CD4-positive, alpha-beta T cell (primary cell): ENCODE measurements around the gene POP4. TPM values are rescaled to one million over a fixed set of nuclear protein-coding genes. Genes with fewer than 3 reads are reported as not detected.

Source experiments
- ATAC-seq: fragments of 200-7000 bp; cut with Tn5 transposase; one replicate; pipeline ENCODE4 v1.10.0; 2022; ENCODE audit warnings: mild to moderate bottlenecking; ENCODE audit not compliant: poor library complexity
- CTCF ChIA-PET: fragments of 350-600 bp; sonication (Branson Sonifier 250); formaldehyde crosslinking; loops from one replicate; lab custom pipeline; 2021; ENCODE audit warnings: antibody characterized with exemption, inconsistent platforms; lab: Charles Lee
- POLR2A ChIA-PET: fragments of 350-600 bp; sonication (Branson Sonifier 250); formaldehyde crosslinking; loops from one replicate; lab custom pipeline; 2021; ENCODE audit warnings: antibody characterized with exemption, inconsistent platforms; lab: Charles Lee
- DNase-seq, 14 experiments: peaks; one replicate each; pipeline ENCODE4 v3.0.0-alpha.2; 2013 to 2020; ENCODE audit warnings: mixed read lengths in 2 of 14
- H3K27ac ChIP-seq, 2 donors: one replicate each; pipeline versions ENCODE4 v1.5.1 to v1.7.0; 2013; ENCODE audit warnings: low read length in 2 of 2, low read depth in 1 of 2, mild to moderate bottlenecking in 1 of 2
- H3K27me3 ChIP-seq, 2 experiments: 1 replicate in 1 of 2; 2 replicates in 1 of 2; pipeline versions ENCODE4 v1.6.1 to v1.7.0; 2013; ENCODE audit warnings: low read length in 2 of 2, control low read depth in 1 of 2, mild to moderate bottlenecking in 1 of 2, moderate library complexity in 1 of 2; ENCODE audit not compliant: insufficient read depth in 2 of 2, control insufficient read depth in 1 of 2
- H3K36me3 ChIP-seq: one replicate; pipeline ENCODE4 v1.6.1; 2013; ENCODE audit warnings: low read length, control low read depth; ENCODE audit not compliant: insufficient read depth
- H3K4me1 ChIP-seq: one replicate; pipeline ENCODE4 v1.6.1; 2013; ENCODE audit warnings: low read length, control low read depth; ENCODE audit not compliant: insufficient read depth
- H3K4me3 ChIP-seq: one replicate; pipeline ENCODE4 v1.5.1; 2013; ENCODE audit warnings: mild to moderate bottlenecking, low read length, moderate library complexity
- H3K9me3 ChIP-seq, 2 experiments: 1 replicate in 1 of 2; 2 replicates in 1 of 2; pipeline versions ENCODE4 v1.6.1 to v1.7.0; 2013; ENCODE audit warnings: low read length in 2 of 2, mild to moderate bottlenecking in 2 of 2, control low read depth in 1 of 2, moderate library complexity in 1 of 2; ENCODE audit not compliant: control insufficient read depth in 1 of 2, insufficient read depth in 1 of 2
- H3K27ac Mint-ChIP-seq: one replicate; pipeline ENCODE4 v1.8.0; 2020; ENCODE audit warnings: mixed read lengths
- H3K27me3 Mint-ChIP-seq: one replicate; pipeline ENCODE4 v1.8.0; 2021; ENCODE audit warnings: mixed read lengths
- H3K36me3 Mint-ChIP-seq: one replicate; pipeline ENCODE4 v1.8.0; 2021; ENCODE audit warnings: low read depth, mixed read lengths
- H3K4me1 Mint-ChIP-seq: one replicate; pipeline ENCODE4 v1.8.0; 2021; ENCODE audit warnings: low read depth, mixed read lengths
- H3K4me3 Mint-ChIP-seq: one replicate; pipeline ENCODE4 v1.8.0; 2020; ENCODE audit warnings: mild to moderate bottlenecking, mixed read lengths
- H3K9me3 Mint-ChIP-seq: one replicate; pipeline ENCODE4 v1.8.0; 2020; ENCODE audit warnings: mixed read lengths
- intact Hi-C, 2 experiments: fragments of 100-400 bp; cut with DNase I in 1 of 2; cut with micrococcal nuclease in 1 of 2; formaldehyde crosslinking; loops; one replicate each; pipeline versions ENCODE4 v1.15.1 to v1.9.0; 2023 to 2025; cut with DNase I, micrococcal nuclease
- total RNA-seq, 174 experiments: library from RNA in 2 of 174; stranded (reverse) in 2 of 174; gene quantifications; one replicate each; pipeline ENCODE4 v1.2.3 and lab custom pipeline; 2021 to 2026
- TF ChIP-seq, protein P1 (sequence below): fragments of 200-600 bp; IDR thresholded peaks from one replicate; pipeline ENCODE4 v1.8.0; 2022; ENCODE audit warnings: antibody characterized with exemption, mild to moderate bottlenecking

Gene POP4
- total RNA-seq, 2 experiments from 2014 or later, result 40.5 to 42.0 TPM

DNA sequence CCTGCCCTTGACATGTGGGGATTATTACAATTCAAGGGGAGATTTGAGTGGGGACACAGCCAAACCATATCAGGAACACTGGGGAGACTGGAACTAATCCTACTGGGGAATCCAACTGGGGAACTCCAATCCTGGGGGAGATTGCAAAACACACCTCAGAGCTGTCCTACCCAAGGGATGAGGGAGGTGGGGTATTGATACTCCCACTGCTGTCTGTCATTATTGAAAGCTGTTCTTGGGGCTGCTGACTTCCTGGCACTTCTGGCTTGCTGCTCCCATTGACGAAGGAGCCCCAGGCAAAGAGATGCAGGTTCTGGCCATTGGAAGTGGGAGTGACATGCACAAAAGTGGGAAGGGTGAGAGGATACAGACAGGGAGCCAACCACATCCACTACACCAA lies 24.7 kb upstream of the POP4 start:
- ChIA-PET POLR2A (no interaction called here), CTCF (no interaction called here)
- H3K27me3 Mint-ChIP-seq, result peaks cover 46% of the 10 kb centered on the region

DNA sequence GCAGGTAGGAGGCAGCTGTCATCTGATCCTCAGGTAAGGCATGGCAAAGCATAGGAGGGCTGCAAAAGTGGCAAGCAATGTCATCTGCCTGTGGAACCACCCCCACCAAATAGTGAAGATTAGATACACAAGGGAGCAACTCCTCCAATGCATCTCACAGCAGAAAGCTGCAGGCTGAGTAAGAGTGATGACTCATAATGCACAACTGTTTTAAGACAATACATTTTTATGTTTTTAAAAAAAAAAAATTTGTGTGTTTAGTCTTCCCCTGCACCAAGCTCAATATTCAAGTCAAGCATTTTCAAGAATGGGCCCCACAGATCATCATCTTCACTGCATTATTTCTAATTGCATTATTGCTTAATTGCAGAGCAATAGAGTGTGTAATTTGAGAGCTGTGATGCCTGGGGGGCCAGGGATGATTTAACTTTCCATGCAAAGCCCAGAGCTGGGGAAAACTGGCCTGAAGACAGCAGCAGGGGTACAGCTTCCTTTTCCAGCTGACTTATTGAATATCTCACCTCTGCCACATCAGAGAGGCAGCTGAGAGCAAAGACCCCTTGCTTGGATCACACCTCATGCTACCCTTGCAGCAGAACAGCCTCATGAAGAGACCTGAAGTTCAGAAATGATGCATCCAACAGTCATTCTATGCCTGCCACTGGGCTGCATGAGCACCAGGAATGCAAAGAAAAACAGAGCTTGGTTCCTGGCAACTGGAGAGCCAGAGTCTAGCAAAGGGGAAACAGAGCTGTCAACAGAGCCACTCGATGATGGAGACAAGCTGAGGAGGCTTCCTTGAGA lies 22.7 kb upstream of the POP4 start:
- H3K27me3 Mint-ChIP-seq, result peaks cover 35% of the 10 kb centered on the region
- CTCF ChIA-PET, result no interaction called here
- H3K36me3 Mint-ChIP-seq, result no peaks in the 10 kb centered on the region

More for the DNA sequence above, 24.7 kb upstream of the POP4 start:
- Mint-ChIP-seq H3K9me3 (peaks cover 3% of the 10 kb centered on the region), H3K4me3 (no peak overlapping the region), H3K4me1 (no peaks in the 10 kb centered on the region), H3K27ac (no peak overlapping the region), H3K36me3 (no peaks in the 10 kb centered on the region)
- Histone ChIP-seq H3K9me3 (peaks cover 0 to 3% of the 10 kb centered on the region in 2 experiments), H3K4me3 (no peak overlapping the region), H3K27me3 (peaks cover 4 to 19% of the 10 kb centered on the region in 2 experiments), H3K27ac (no peak overlapping the region), H3K4me1 (no peaks in the 10 kb centered on the region), H3K36me3 (no peaks in the 10 kb centered on the region)
- TF ChIP-seq, protein P1, sequence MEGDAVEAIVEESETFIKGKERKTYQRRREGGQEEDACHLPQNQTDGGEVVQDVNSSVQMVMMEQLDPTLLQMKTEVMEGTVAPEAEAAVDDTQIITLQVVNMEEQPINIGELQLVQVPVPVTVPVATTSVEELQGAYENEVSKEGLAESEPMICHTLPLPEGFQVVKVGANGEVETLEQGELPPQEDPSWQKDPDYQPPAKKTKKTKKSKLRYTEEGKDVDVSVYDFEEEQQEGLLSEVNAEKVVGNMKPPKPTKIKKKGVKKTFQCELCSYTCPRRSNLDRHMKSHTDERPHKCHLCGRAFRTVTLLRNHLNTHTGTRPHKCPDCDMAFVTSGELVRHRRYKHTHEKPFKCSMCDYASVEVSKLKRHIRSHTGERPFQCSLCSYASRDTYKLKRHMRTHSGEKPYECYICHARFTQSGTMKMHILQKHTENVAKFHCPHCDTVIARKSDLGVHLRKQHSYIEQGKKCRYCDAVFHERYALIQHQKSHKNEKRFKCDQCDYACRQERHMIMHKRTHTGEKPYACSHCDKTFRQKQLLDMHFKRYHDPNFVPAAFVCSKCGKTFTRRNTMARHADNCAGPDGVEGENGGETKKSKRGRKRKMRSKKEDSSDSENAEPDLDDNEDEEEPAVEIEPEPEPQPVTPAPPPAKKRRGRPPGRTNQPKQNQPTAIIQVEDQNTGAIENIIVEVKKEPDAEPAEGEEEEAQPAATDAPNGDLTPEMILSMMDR, result no peak
- intact Hi-C loops, result no loop called here
- no peak for DNase-seq
- ATAC-seq, result no peak

DNA sequence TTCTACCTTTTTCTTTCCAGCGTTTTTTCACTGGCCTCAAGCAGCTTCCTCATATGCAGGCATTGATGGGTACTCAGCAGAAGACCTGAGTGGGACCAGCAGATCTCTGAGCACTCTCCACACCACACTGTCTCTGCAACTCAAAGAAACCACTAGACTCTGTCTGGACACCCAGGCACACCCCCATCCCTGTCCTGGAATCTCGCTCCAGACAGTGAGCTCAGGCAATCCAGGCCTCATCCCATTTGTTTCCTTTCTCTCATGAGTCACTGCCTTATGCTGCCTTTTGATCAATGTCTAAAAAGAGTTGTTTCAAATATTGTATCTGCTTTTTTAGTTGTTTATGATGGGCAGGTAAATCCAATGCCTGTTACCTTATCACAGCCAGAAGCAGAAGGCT lies 19.7 kb upstream of the POP4 start:
- no peaks in the 10 kb centered on the region for H3K36me3 Mint-ChIP-seq
- H3K4me1 Mint-ChIP-seq, result peaks cover 12% of the 10 kb centered on the region
- ATAC-seq, result no peak

More for the DNA sequence above, 22.7 kb upstream of the POP4 start:
- Histone ChIP-seq H3K27ac (no peak overlapping the region), H3K36me3 (no peaks in the 10 kb centered on the region), H3K4me1 (peaks cover 9% of the 10 kb centered on the region), H3K9me3 (peaks cover 0 to 3% of the 10 kb centered on the region in 2 experiments), H3K4me3 (no peak overlapping the region), H3K27me3 (peaks cover 2 to 10% of the 10 kb centered on the region in 2 experiments)
- ATAC-seq, result no peak
- TF ChIP-seq, protein P1, result no peak
- H3K4me3 Mint-ChIP-seq, result no peak overlapping the region
- POLR2A ChIA-PET, result no interaction called here
- peaks cover 3% of the 10 kb centered on the region for H3K9me3 Mint-ChIP-seq
- intact Hi-C loops, result no loop called here
- H3K4me1 Mint-ChIP-seq, result peaks cover 12% of the 10 kb centered on the region
- no peak for DNase-seq
- H3K27ac Mint-ChIP-seq, result no peak overlapping the region

More for the DNA sequence above, 19.7 kb upstream of the POP4 start:
- Histone ChIP-seq H3K4me1 (peaks cover 9% of the 10 kb centered on the region), H3K9me3 (peaks cover 0 to 10% of the 10 kb centered on the region in 2 experiments), H3K27me3 (peaks cover 5 to 11% of the 10 kb centered on the region in 2 experiments), H3K36me3 (no peaks in the 10 kb centered on the region), H3K27ac (no peak overlapping the region), H3K4me3 (no peak overlapping the region)
- intact Hi-C loops, result no loop called here
- Mint-ChIP-seq H3K4me3 (no peak overlapping the region), H3K27ac (no peak overlapping the region), H3K9me3 (peaks cover 3% of the 10 kb centered on the region), H3K27me3 (peaks cover 33% of the 10 kb centered on the region)
- ChIA-PET CTCF (interaction anchor here (0.6 kb wide), 1 partner anchor 291 kb away, joined by 5 read pairs; no protein-coding TSS in a partner anchor), POLR2A (interaction anchor here (1.0 kb wide), 1 partner anchor 20 kb away, joined by 3 read pairs; the partner anchor contains the start of gene POP4)
- TF ChIP-seq, protein P1, result no peak
- no peak for DNase-seq
